BLaER1 (cell line): ENCODE results near the gene SUFU.
A peak's percentile ranks its signal among the peaks of the same experiment; 100 is the strongest.

ENCODE experiments used
- H3K27ac ChIP-seq: shearing (Covaris generic); formaldehyde crosslinking; 2 replicates; pipeline ENCODE4 v1.8.1; 2022
- H3K27me3 ChIP-seq: shearing (Covaris generic); formaldehyde crosslinking; 2 replicates; pipeline ENCODE4 v1.8.1; 2022
- H3K36me3 ChIP-seq: shearing (Covaris generic); formaldehyde crosslinking; 2 replicates; pipeline ENCODE4 v1.8.1; 2022
- H3K4me1 ChIP-seq: shearing (Covaris generic); formaldehyde crosslinking; 2 replicates; pipeline ENCODE4 v1.8.1; 2022
- H3K4me2 ChIP-seq: shearing (Covaris generic); formaldehyde crosslinking; 2 replicates; pipeline ENCODE4 v1.8.1; 2022
- H3K4me3 ChIP-seq: shearing (Covaris generic); formaldehyde crosslinking; 2 replicates; pipeline ENCODE4 v1.8.1; 2022
- H3K9ac ChIP-seq: shearing (Covaris generic); formaldehyde crosslinking; 2 replicates; pipeline ENCODE4 v1.8.1; 2022
- H3K9me3 ChIP-seq: shearing (Covaris generic); formaldehyde crosslinking; 2 replicates; pipeline ENCODE4 v1.8.1; 2022
- H4K20me1 ChIP-seq: shearing (Covaris generic); formaldehyde crosslinking; 2 replicates; pipeline ENCODE4 v1.8.1; 2022
- Cebpa-rat ChIP-seq: shearing (Covaris generic); IDR thresholded peaks from 2 replicates; pipeline ENCODE4 v1.8.1; 2022

The SUFU gene

GRCh38 chr10:102593074-102593803 lies 89.5 kb downstream of the SUFU start:
- Histone ChIP-seq H3K36me3 (peaks cover 50% of the 10 kb centered on the region), H3K27me3 (no peaks in the 10 kb centered on the region), H3K4me1 (peaks cover 42% of the 10 kb centered on the region), H3K27ac (peak overlapping the region; percentile 28), H4K20me1 (peaks cover 15% of the 10 kb centered on the region; the same call in 1 of the 2 replicates), H3K9me3 (no peaks in the 10 kb centered on the region), H3K4me3 (no peak overlapping the region), H3K9ac (peak overlapping the region; percentile 55; the same call in 1 of the 2 replicates), H3K4me2 (peak overlapping the region; percentile 49)
- no peak for TF ChIP-seq Cebpa-rat

- peaks cover 44% of the 10 kb centered on the region for H3K4me1 ChIP-seq
- no peak overlapping the region for H3K4me3 ChIP-seq
- peaks cover 55% of the 10 kb centered on the region for H3K36me3 ChIP-seq
- peaks cover 12% of the 10 kb centered on the region; the same call in 1 of the 2 replicates for H4K20me1 ChIP-seq
- no peaks in the 10 kb centered on the region for H3K9me3 ChIP-seq
- peak overlapping the region; percentile 49 for H3K4me2 ChIP-seq
- no peaks in the 10 kb centered on the region for H3K27me3 ChIP-seq
- H3K27ac ChIP-seq = peak overlapping the region; percentile 28
- H3K9ac ChIP-seq = peak overlapping the region; percentile 55; the same call in 1 of the 2 replicates
- TF ChIP-seq Cebpa-rat = no peak
Observed at GRCh38 chr10:102593804-102594079, 90.0 kb downstream of the SUFU start.

- Histone ChIP-seq H3K36me3 (peaks cover 70% of the 10 kb centered on the region), H3K4me1 (peaks cover 59% of the 10 kb centered on the region), H4K20me1 (peaks cover 7% of the 10 kb centered on the region; the same call in 1 of the 2 replicates), H3K9ac (peak overlapping the region; percentile 20; the same call in 1 of the 2 replicates), H3K27me3 (no peaks in the 10 kb centered on the region), H3K9me3 (no peaks in the 10 kb centered on the region), H3K4me3 (no peak overlapping the region), H3K27ac (peak overlapping the region; percentile 44; the same call in 1 of the 2 replicates), H3K4me2 (peak overlapping the region; percentile 55)
- TF ChIP-seq Cebpa-rat = no peak
Observed at GRCh38 chr10:102595293-102595692, 91.5 kb downstream of the SUFU start.

GRCh38 chr10:102595897-102596296 lies 92.1 kb downstream of the SUFU start:
- no peak for TF ChIP-seq Cebpa-rat
- Histone ChIP-seq H3K27me3 (no peaks in the 10 kb centered on the region), H3K9me3 (no peaks in the 10 kb centered on the region), H3K4me3 (no peak overlapping the region), H4K20me1 (peaks cover 7% of the 10 kb centered on the region; the same call in 1 of the 2 replicates), H3K36me3 (peaks cover 76% of the 10 kb centered on the region), H3K4me2 (peak overlapping the region; percentile 55), H3K9ac (no peak overlapping the region), H3K4me1 (peaks cover 65% of the 10 kb centered on the region), H3K27ac (peak overlapping the region; percentile 44; the same call in 1 of the 2 replicates)

- H3K4me2 ChIP-seq = peak overlapping the region; percentile 55; the same call in 1 of the 2 replicates
- H3K36me3 ChIP-seq = peaks cover 82% of the 10 kb centered on the region
- no peak overlapping the region for H3K4me3 ChIP-seq
- H3K27me3 ChIP-seq = no peaks in the 10 kb centered on the region
- peaks cover 71% of the 10 kb centered on the region for H3K4me1 ChIP-seq
- H3K27ac ChIP-seq = no peak overlapping the region
- no peaks in the 10 kb centered on the region for H3K9me3 ChIP-seq
- no peak for TF ChIP-seq Cebpa-rat
- H3K9ac ChIP-seq = no peak overlapping the region
- peaks cover 7% of the 10 kb centered on the region; the same call in 1 of the 2 replicates for H4K20me1 ChIP-seq
Observed at GRCh38 chr10:102596506-102596971, 92.8 kb downstream of the SUFU start.

GRCh38 chr10:102597131-102597991 lies 93.6 kb downstream of the SUFU start:
- no peak for TF ChIP-seq Cebpa-rat
- H3K4me2 ChIP-seq = no peak overlapping the region
- no peaks in the 10 kb centered on the region for H3K27me3 ChIP-seq
- peaks cover 84% of the 10 kb centered on the region for H3K36me3 ChIP-seq
- H3K9ac ChIP-seq = 0 out of 2 replicates have a peak overlapping the region, but pooled peaks have one; percentile 10
- no peak overlapping the region for H3K27ac ChIP-seq
- no peak overlapping the region for H3K4me3 ChIP-seq
- no peaks in the 10 kb centered on the region for H3K9me3 ChIP-seq
- no peaks in the 10 kb centered on the region; the same call in 1 of the 2 replicates for H4K20me1 ChIP-seq
- peaks cover 72% of the 10 kb centered on the region for H3K4me1 ChIP-seq

GRCh38 chr10:102598243-102598642 lies 94.5 kb downstream of the SUFU start:
- no peaks in the 10 kb centered on the region; the same call in 1 of the 2 replicates for H4K20me1 ChIP-seq
- no peak overlapping the region for H3K27ac ChIP-seq
- peaks cover 84% of the 10 kb centered on the region for H3K36me3 ChIP-seq
- no peak overlapping the region for H3K4me3 ChIP-seq
- peaks cover 64% of the 10 kb centered on the region for H3K4me1 ChIP-seq
- H3K27me3 ChIP-seq = no peaks in the 10 kb centered on the region
- TF ChIP-seq Cebpa-rat = no peak
- H3K9ac ChIP-seq = no peak overlapping the region
- H3K4me2 ChIP-seq = no peak overlapping the region
- no peaks in the 10 kb centered on the region for H3K9me3 ChIP-seq

- no peak overlapping the region for H3K4me3 ChIP-seq
- H3K4me2 ChIP-seq = peak overlapping the region; percentile 59
- peaks cover 50% of the 10 kb centered on the region for H3K4me1 ChIP-seq
- no peak for TF ChIP-seq Cebpa-rat
- H3K36me3 ChIP-seq = peaks cover 85% of the 10 kb centered on the region
- H3K27ac ChIP-seq = peak overlapping the region; percentile 61
- H3K9ac ChIP-seq = peak overlapping the region; percentile 26; the same call in 1 of the 2 replicates
- H3K9me3 ChIP-seq = no peaks in the 10 kb centered on the region
- no peaks in the 10 kb centered on the region for H3K27me3 ChIP-seq
- no peaks in the 10 kb centered on the region for H4K20me1 ChIP-seq
Observed at GRCh38 chr10:102599565-102600327, 96.0 kb downstream of the SUFU start.

GRCh38 chr10:102600816-102601215 lies 97.0 kb downstream of the SUFU start:
- no peaks in the 10 kb centered on the region for H4K20me1 ChIP-seq
- no peak overlapping the region for H3K27ac ChIP-seq
- H3K9me3 ChIP-seq = no peaks in the 10 kb centered on the region
- H3K36me3 ChIP-seq = peaks cover 96% of the 10 kb centered on the region
- TF ChIP-seq Cebpa-rat = no peak
- H3K4me1 ChIP-seq = peaks cover 39% of the 10 kb centered on the region
- H3K27me3 ChIP-seq = no peaks in the 10 kb centered on the region
- no peak overlapping the region for H3K9ac ChIP-seq
- no peak overlapping the region for H3K4me2 ChIP-seq
- no peak overlapping the region for H3K4me3 ChIP-seq
